ENCODE data around the gene SLC35G6. TPM values are rescaled to one million over a fixed set of nuclear protein-coding genes. Genes with fewer than 3 reads are reported as not detected.

SLC35G6 gene
- total RNA-seq, 4 donors from 2014 or later: not detected

- TF ChIP-seq EP300 (IDR thresholded peaks at IDR 0.05) (no peak), POLR2AphosphoS5 (IDR thresholded peaks at IDR 0.05) (no peak), CTCF (IDR thresholded peaks at IDR 0.05) (no peak), POLR2A (IDR thresholded peaks at IDR 0.05) (no peak)
- 95% methylated on average over 16 of the region's 33 CpGs for WGBS
- DNase-seq (ENCODE audit: low spot score in 2 of 2): no peak
- no peak overlapping the region for H3K4me3 ChIP-seq
- H3K27ac ChIP-seq: peak overlapping the region; percentile 25
- peaks cover 28% of the 10 kb centered on the region for H3K4me1 ChIP-seq
- no peaks in the 10 kb centered on the region for H3K9me3 ChIP-seq
- no peaks in the 10 kb centered on the region for H3K27me3 ChIP-seq
- peaks cover 30% of the 10 kb centered on the region for H3K36me3 ChIP-seq
These were observed 15.5 kb upstream of the SLC35G6 start for GRCh38 chr17:7465597-7466275.

GRCh38 chr17:7466318-7466638, 15.0 kb upstream of the SLC35G6 start:
- 80% methylated on average over 9 of the region's 9 CpGs for WGBS
- TF ChIP-seq POLR2AphosphoS5 (IDR thresholded peaks at IDR 0.05) (no peak), POLR2A (IDR thresholded peaks at IDR 0.05) (no peak), CTCF (IDR thresholded peaks at IDR 0.05) (no peak), EP300 (IDR thresholded peaks at IDR 0.05) (no peak)
- Histone ChIP-seq H3K27ac (peak overlapping the region; percentile 25), H3K36me3 (peaks cover 30% of the 10 kb centered on the region), H3K27me3 (no peaks in the 10 kb centered on the region), H3K4me1 (peaks cover 28% of the 10 kb centered on the region), H3K4me3 (no peak overlapping the region), H3K9me3 (no peaks in the 10 kb centered on the region)
- no peak for DNase-seq (ENCODE audit: low spot score in 2 of 2)

- Histone ChIP-seq H3K9me3 (no peaks in the 10 kb centered on the region), H3K36me3 (peaks cover 30% of the 10 kb centered on the region), H3K27me3 (no peaks in the 10 kb centered on the region), H3K27ac (peak overlapping the region; percentile 25), H3K4me1 (peaks cover 29% of the 10 kb centered on the region), H3K4me3 (no peak overlapping the region)
- TF ChIP-seq POLR2AphosphoS5 (IDR thresholded peaks at IDR 0.05) (no peak), CTCF (IDR thresholded peaks at IDR 0.05) (no peak), EP300 (IDR thresholded peaks at IDR 0.05) (no peak), POLR2A (IDR thresholded peaks at IDR 0.05) (no peak)
- no peak for DNase-seq (ENCODE audit: low spot score in 2 of 2)
- 73% methylated on average over 16 of the region's 16 CpGs for WGBS
These were observed 14.5 kb upstream of the SLC35G6 start for GRCh38 chr17:7466639-7467341.

GRCh38 chr17:7467498-7467897, 13.7 kb upstream of the SLC35G6 start:
- H3K4me1 ChIP-seq: peaks cover 29% of the 10 kb centered on the region
- H3K36me3 ChIP-seq: peaks cover 28% of the 10 kb centered on the region
- peak overlapping the region; percentile 25 for H3K27ac ChIP-seq
- WGBS: 74% methylated on average over 3 of the region's 3 CpGs
- no peak for DNase-seq (ENCODE audit: low spot score in 2 of 2)
- no peaks in the 10 kb centered on the region for H3K27me3 ChIP-seq
- H3K4me3 ChIP-seq: no peak overlapping the region
- H3K9me3 ChIP-seq: no peaks in the 10 kb centered on the region
- no peak for TF ChIP-seq EP300 (IDR thresholded peaks at IDR 0.05)
- TF ChIP-seq POLR2A (IDR thresholded peaks at IDR 0.05): no peak
- TF ChIP-seq POLR2AphosphoS5 (IDR thresholded peaks at IDR 0.05): no peak
- TF ChIP-seq CTCF (IDR thresholded peaks at IDR 0.05): no peak

- no peak overlapping the region for H3K27ac ChIP-seq
- no peaks in the 10 kb centered on the region for H3K9me3 ChIP-seq
These were observed 13.0 kb upstream of the SLC35G6 start for GRCh38 chr17:7468290-7468689.

More at GRCh38 chr17:7468290-7468689, 13.0 kb upstream of the SLC35G6 start:
- Histone ChIP-seq H3K4me1 (peaks cover 29% of the 10 kb centered on the region), H3K27me3 (no peaks in the 10 kb centered on the region), H3K4me3 (no peak overlapping the region), H3K36me3 (peaks cover 20% of the 10 kb centered on the region)
- no peak for TF ChIP-seq EP300 (IDR thresholded peaks at IDR 0.05)
- no peak for TF ChIP-seq POLR2AphosphoS5 (IDR thresholded peaks at IDR 0.05)
- no peak for TF ChIP-seq CTCF (IDR thresholded peaks at IDR 0.05)
- TF ChIP-seq POLR2A (IDR thresholded peaks at IDR 0.05): no peak
- 94% methylated on average over 11 of the region's 11 CpGs for WGBS
- no peak for DNase-seq (ENCODE audit: low spot score in 2 of 2)
